HG02852 (cell line): Measurements from ENCODE around the gene FLRT3.

Experiments
- ATAC-seq: cut with Tn5 transposase; IDR thresholded peaks from one replicate; pipeline ENCODE4 v1.9.1; 2021; ENCODE audit warnings: mild to moderate bottlenecking, moderate library complexity; ENCODE audit not compliant: unreplicated experiment

Gene FLRT3

DNA sequence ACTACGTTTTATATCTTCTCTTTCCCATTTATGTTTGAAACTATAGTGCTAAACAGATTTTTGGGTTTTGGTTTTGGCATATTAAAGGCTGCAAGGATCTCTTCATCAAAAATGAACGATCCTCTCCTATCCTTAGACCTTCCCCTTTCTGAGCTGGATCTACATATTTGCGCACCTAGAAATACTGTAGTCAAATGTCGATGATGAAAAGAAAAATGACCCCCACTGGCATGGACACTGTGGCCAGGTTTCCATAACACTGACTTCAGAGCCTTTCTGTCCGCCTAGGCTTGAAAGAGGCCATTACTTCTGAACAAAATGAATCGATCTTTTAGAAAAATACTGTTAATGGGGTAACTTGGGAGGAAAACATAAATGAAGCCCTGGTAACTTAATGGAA lies 5.8 kb downstream of the FLRT3 start:
- ATAC-seq: no peak

DNA sequence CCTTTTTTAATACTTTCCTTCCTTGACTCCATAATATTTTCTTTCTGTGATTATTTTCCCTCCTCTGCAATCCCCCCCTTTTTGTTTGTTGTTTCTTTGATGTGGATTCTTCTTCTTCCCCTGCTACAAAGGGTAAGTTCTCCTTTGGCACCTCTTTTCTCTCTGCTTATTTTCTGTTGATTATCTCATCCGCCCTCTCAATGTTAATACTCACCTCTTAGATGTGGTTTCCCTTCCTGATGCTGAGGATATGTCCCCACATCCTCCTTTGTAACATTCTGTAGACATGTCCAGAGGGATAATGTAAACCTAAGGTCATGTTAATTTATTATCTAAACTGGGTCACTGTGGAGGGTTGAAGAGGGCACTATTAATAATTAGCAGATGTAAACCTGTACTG lies 17.7 kb downstream of the FLRT3 start:
- no peak for ATAC-seq

DNA sequence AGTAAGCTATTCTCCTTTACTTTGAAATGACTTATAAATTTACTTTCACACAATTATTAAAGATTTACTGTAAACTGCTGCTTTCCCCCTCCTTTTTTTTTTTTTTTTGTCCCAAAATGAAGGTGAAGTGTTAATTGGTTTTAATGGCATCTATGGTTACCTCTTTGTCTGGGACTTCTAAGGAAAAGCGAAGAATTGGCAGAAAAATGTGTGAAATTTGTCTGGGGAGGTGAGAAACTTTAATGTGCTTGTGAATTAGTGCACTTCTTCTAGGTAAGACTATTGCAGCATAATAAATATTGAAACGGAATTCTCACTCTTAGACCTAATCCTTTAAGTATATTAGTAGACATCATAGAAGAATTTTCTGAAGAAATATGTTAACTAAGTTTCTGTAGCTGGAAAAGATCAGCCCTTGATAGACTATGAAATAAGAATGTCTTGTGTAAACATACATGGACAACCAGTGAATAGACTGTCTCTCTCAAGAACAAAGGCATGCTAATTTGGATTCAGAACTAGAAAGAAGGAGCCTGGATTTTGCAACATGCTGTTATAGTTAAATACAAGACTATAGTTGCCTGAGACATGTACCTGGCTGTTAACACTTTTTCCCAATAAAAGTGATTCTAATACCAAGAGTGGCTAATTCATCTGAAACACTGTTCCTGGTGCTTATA lies 23.9 kb downstream of the FLRT3 start:
- no peak for ATAC-seq

DNA sequence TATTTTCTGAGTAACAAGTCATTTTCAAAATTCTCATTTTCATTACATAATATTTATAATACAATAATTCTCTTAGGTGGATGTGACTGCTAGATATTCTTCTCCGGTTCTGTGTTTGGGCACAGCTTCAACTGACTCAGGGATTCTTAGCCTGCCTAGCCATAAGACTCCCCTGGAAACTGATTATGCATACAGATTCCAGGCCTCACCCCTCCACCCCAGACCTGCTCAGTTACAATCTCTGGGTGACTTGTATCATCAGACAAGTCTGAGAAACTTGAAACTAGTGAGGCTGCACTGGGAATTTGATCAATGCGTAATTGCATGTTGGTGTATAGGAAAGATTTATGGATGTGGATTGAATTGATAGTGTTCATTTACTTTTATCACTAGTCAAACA lies 25.4 kb downstream of the FLRT3 start:
- ATAC-seq: no peak

DNA sequence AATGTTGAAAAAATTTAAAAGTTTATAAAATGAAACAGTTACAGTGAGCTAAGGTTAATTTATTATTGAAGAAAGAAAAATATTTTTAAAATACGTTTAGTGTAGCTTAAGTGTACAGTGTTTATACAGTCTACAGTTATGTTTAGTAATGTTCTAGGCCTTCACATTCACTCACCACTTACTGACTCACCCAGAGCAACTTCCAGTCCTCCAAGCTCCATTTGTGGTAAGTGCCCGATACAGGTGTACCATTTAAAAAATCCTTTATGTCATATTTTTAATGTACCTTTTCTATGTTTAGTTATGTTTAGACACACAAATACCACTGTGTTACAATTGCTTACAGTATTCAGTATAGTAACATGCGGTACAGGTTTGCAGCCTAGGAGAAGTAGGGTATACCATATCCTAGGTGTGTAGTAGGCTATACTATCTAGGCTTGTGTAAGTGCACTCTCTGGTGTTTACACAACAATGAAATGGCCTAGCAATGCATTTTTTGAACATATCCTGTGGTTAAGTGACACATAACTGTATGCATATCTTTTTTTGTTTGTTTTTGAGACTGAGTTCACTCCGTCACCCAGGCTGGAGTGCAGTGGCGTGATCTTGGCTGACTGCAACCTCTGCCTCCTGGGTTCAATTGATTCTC lies 26.3 kb downstream of the FLRT3 start:
- ATAC-seq: no peak

DNA sequence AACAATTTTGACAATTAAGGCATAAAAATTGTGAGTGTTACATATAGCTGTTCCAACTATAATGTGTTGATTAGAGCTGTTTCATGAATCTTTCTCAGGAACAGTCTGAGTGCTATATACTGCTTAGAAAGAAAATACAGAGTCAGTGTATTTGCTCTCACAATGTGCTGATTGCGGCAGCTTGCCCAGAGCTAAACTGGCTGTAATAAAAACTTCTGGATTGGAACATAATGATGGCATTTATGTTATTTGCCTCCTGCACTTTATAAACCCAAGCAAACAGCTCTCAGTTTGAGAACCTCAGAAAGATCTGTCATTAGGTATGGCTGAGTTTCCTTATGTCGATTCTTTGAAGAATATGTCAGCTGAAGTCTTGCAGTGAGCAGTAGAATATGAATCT lies 29.5 kb downstream of the FLRT3 start:
- ATAC-seq: no peak

DNA sequence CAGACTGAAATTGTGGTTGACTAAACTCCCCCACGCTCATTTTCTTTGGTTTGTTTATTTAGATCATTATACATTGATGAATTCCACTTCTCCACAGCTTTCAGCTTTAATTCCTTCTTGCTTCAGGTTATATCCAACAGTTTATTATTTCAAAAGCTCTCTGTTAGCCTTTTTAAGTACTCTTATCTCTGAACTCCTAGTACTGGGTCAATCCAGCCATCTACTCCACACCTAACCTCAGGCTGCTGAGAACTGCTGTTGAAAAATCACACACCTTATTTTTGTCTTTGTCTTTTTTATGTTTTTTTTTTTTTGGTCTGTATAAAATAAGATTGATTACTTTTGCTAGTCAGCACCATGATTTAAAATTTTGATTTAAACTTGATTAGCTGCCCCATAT lies 32.9 kb downstream of the FLRT3 start:
- ATAC-seq: no peak

DNA sequence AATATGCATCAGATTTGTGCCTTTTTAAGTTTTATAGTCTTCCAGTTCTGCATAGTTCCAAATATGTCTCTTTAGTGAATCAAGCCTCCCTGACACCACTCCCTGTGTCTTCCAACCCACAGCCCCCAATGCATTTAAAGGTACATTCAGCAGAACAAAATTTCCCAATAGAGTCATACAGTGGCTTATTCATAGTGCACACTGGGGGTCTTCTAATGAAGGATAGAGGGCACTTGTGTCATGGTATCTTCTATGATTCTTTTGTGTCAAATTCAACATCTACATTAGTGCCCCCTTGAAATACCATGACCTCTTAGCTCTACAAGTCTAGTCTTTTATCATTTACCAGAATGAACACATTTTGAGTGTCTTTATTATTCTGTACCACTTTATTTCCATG lies 33.8 kb downstream of the FLRT3 start:
- no peak for ATAC-seq

DNA sequence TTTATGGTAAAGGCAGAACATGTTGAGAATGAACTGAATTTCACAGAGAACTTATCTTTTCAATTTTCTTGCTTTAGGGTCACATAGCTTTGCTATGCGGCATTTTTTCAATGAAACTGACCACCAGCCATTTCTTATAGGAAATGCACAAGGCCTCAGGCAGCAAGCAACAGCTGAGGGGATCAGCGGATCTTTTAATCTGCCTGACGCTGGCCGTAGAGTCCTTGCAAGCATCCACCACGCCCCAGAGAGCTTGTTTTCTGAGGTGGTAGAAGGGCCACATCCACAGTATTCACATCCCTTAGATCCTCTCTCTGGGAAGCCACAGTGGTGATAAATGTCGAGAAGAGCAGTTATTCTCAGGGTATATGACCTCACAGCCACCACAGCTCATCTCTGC lies 34.3 kb downstream of the FLRT3 start:
- no peak for ATAC-seq

DNA sequence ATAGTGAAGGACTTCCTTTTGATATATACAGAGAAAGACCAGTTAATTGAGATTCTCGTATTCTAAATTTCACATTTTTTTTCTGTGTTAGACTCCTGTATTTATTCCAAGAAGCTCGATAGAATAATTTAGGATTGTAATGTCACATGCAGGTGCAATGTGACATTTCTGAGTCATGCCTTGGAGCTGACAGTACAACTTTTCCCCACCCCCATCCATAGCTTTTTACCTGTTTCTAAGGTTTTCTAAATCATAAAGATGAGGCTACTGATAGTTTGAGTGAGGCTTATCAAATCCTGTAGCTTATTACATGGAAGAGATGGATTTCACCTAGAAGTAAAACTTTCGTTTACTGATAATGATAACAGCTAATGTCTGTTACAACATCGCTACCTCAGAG lies 37.6 kb downstream of the FLRT3 start:
- no peak for ATAC-seq

DNA sequence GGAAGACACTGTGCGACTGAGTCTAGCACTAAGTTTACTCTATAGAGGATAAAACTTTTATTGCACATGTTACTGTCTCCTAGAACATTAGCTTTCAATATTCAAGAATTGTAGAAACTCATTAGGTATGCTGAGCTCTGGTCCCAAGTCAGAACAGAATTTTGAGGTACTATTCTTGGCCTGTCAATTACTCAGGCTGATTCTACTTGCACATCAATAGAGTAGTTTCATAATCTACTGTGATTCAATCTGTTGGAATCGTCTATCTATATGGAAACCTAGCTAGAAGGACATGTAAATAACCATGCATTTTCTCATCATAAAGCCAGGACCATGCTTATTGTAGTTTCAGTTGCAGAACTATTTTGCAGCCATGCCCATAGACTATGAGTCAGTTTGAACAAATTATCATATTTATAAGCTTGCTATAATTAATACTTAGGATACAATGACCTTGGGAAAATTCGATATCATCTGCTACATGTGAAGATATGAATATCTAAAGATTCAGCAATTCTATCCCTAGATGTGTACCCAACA lies 41.6 kb downstream of the FLRT3 start:
- ATAC-seq: no peak

DNA sequence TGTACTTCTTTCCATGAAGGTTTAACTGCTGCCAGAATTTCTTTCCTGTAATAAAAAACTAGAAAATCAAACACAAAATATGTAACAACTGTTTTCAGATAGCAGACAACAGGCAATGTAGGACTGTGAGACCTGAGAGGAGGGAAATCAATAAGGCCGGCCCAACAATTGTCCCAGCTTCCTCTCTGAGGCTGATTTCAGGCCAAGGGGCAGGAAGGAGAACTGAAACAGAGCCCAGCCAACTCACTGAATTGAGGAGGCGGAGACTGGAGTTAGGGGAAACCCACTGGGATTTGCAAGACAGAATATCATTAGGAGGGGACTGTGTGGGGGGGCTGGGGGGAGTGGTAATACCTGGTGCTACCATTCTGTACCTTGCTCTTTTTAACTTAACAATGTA lies 42.2 kb downstream of the FLRT3 start:
- peak; percentile 92 for ATAC-seq

DNA sequence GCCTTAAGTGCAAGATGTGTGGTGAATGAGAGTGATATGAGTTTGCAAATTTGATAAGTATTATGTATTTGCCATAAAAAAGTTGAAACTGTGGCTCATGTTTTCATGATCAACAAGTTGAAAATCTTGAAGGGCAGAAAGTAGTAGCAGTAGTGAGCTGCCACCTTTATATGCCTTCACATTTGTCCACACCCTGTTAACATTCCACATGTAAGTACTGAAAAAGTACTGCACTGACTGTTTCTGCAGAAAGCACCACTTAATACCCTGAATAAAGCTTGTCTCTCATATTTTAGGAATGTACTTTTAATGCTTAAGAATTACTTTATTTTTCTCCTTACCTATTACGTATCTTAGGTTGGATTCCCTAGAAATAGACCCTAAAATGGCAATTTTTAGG lies 45.9 kb downstream of the FLRT3 start:
- ATAC-seq: no peak

DNA sequence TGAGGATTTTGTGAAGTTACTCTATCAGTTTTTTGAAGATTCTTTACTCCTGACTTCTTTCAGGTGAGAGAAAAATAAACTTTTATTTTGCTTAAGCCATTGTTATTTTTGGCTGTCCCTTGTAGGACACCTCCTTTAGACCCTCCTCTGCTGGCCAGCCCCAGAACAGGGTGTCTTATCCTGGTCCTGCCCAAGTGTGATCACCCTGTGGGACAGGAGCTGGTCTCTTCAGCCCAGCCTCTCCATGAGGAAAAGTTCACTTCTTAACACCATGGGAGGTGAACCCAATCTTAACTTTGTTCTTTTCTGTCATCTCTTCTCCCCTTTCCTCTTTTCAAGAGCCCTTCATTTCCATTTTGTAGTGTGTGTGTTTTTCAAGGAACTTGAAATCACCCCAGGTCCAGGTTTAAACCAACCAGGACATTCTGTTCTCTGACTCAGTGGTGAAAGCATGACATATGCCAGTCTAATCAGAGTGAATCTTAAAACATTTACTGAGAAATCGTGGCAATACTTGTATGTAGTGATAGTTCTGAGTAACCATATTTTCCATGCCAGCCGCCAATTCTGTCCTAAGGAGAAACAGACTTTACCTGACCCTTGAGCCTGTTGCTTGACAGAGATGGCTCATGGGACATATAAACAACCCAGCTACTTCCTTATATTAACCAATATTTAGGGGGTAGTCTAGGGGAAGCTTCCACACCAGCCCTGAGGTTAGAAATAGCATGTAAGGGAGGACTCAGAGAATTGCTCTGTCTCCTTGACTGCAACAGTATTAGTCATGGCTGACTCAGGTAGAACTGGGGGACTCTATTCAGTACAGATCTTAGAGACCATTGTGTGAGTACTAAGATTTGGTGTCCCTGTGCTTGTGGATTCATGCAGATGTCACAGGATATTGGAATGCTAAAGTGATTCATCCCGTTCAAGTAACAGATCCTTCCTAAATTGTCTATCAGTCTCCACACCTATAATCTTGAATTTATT lies 48.8 kb downstream of the FLRT3 start:
- no peak for ATAC-seq

DNA sequence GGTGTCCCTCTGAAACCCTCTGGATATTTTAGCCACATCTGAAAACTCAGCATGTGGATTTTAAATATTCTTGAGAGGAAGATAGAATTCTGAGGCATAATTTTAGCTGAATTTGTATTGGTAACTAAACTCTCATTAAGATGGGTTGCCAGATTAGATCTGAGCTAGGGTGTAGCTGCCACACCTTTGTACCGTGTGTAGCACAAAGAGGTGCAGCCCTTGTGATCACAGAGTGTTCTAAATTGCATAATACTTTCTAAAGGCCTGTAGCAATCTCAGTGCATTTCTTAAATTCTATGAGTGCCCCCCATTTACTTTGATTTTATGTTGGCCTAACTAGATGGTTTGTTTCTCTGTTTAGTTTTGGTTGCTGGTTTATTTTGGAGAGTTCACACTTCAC lies 53.0 kb downstream of the FLRT3 start:
- no peak for ATAC-seq

DNA sequence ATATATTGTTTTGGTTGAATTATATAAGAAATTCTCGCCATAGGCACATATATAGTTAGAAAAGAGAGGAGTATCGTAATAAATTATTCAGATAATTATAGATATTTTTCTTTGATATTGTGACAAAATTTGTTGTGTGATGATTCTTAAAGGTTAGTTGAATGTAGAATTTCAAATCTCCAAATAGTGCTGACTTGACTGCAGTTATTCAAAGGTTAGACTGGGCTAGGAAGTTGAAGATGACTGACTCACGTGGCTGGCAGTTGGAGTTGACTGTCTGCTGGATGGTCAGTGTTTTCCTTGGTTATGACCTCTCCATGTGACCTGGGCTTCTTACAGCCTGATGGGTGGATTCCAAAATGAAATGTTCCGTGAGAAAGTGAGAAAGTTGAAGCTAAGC lies 55.3 kb downstream of the FLRT3 start:
- ATAC-seq: no peak
